T-helper 1 cell treated with Interleukin-12 subunit alpha and Interleukin-12 subunit beta and Interleukin-4 antibody, amounts not matched to agents 30 μg/mL and 1 μg/mL, for 36 hours (primary cell): ENCODE data around the gene USP6.
"Not testable (repeated sequence)": the region's sequence is repeated elsewhere in the genome, so short reads cannot be mapped to it uniquely, and the experiment has no call there.

Experiments used
- H3K27ac Mint-ChIP-seq: one replicate; pipeline ENCODE4 v1.8.0; 2021; ENCODE audit warnings: mild to moderate bottlenecking, mixed read lengths
- H3K27me3 Mint-ChIP-seq: one replicate; pipeline ENCODE4 v1.8.0; 2021; ENCODE audit warnings: low read depth, mixed read lengths
- H3K36me3 Mint-ChIP-seq: one replicate; pipeline ENCODE4 v1.8.0; 2021; ENCODE audit warnings: low read depth, mixed read lengths
- H3K4me1 Mint-ChIP-seq: one replicate; pipeline ENCODE4 v1.8.0; 2021; ENCODE audit warnings: low read depth, mixed read lengths
- H3K4me3 Mint-ChIP-seq: one replicate; pipeline ENCODE4 v1.8.0; 2021; ENCODE audit warnings: mild to moderate bottlenecking, moderate library complexity, mixed read lengths
- H3K9me3 Mint-ChIP-seq: one replicate; pipeline ENCODE4 v1.8.0; 2021; ENCODE audit warnings: mixed read lengths

The USP6 gene

GRCh38 chr17:5136580-5137412, 21.0 kb downstream of the USP6 start:
- H3K4me1 Mint-ChIP-seq, H3K36me3 Mint-ChIP-seq, H3K27me3 Mint-ChIP-seq, H3K9me3 Mint-ChIP-seq, H3K27ac Mint-ChIP-seq, H3K4me3 Mint-ChIP-seq: not testable (repeated sequence)

- not testable (repeated sequence) for H3K4me1 Mint-ChIP-seq, H3K36me3 Mint-ChIP-seq, H3K9me3 Mint-ChIP-seq, H3K4me3 Mint-ChIP-seq, H3K27ac Mint-ChIP-seq, H3K27me3 Mint-ChIP-seq
Observed at GRCh38 chr17:5137511-5138197, 21.8 kb downstream of the USP6 start.

- H3K4me3 Mint-ChIP-seq, H3K4me1 Mint-ChIP-seq, H3K27me3 Mint-ChIP-seq, H3K27ac Mint-ChIP-seq, H3K36me3 Mint-ChIP-seq, H3K9me3 Mint-ChIP-seq: not testable (repeated sequence)
Observed at GRCh38 chr17:5138198-5138544, 22.3 kb downstream of the USP6 start.

- Mint-ChIP-seq H3K9me3 (no peaks in the 10 kb centered on the region), H3K36me3 (no peaks in the 10 kb centered on the region), H3K4me1 (no peaks in the 10 kb centered on the region), H3K27me3 (no peaks in the 10 kb centered on the region), H3K4me3 (no peak overlapping the region), H3K27ac (no peak overlapping the region)
Observed at GRCh38 chr17:5138616-5139457, 23.0 kb downstream of the USP6 start.

- Mint-ChIP-seq H3K36me3 (no peaks in the 10 kb centered on the region), H3K4me3 (no peak overlapping the region), H3K4me1 (no peaks in the 10 kb centered on the region), H3K27me3 (no peaks in the 10 kb centered on the region), H3K9me3 (no peaks in the 10 kb centered on the region), H3K27ac (no peak overlapping the region)
Observed at GRCh38 chr17:5139458-5139732, 23.6 kb downstream of the USP6 start.

GRCh38 chr17:5142877-5143276, 27.0 kb downstream of the USP6 start:
- H3K27me3 Mint-ChIP-seq, result peaks cover 15% of the 10 kb centered on the region

GRCh38 chr17:5146122-5146521, 30.3 kb downstream of the USP6 start:
- H3K4me3 Mint-ChIP-seq, H3K36me3 Mint-ChIP-seq, H3K9me3 Mint-ChIP-seq, H3K4me1 Mint-ChIP-seq, H3K27ac Mint-ChIP-seq: not testable (repeated sequence)
- peaks cover 19% of the 10 kb centered on the region for H3K27me3 Mint-ChIP-seq

More at GRCh38 chr17:5142877-5143276, 27.0 kb downstream of the USP6 start:
- not testable (repeated sequence) for H3K4me1 Mint-ChIP-seq, H3K27ac Mint-ChIP-seq, H3K4me3 Mint-ChIP-seq, H3K36me3 Mint-ChIP-seq, H3K9me3 Mint-ChIP-seq

- H3K9me3 Mint-ChIP-seq, H3K36me3 Mint-ChIP-seq, H3K4me1 Mint-ChIP-seq, H3K4me3 Mint-ChIP-seq, H3K27ac Mint-ChIP-seq: not testable (repeated sequence)
- peaks cover 19% of the 10 kb centered on the region for H3K27me3 Mint-ChIP-seq
Observed at GRCh38 chr17:5160702-5161101, 44.9 kb downstream of the USP6 start.

GRCh38 chr17:5161793-5162192, 46.0 kb downstream of the USP6 start:
- H3K27ac Mint-ChIP-seq, H3K4me1 Mint-ChIP-seq, H3K36me3 Mint-ChIP-seq, H3K4me3 Mint-ChIP-seq, H3K9me3 Mint-ChIP-seq: not testable (repeated sequence)
- peaks cover 19% of the 10 kb centered on the region for H3K27me3 Mint-ChIP-seq

GRCh38 chr17:5164436-5164835, 48.6 kb downstream of the USP6 start:
- Mint-ChIP-seq H3K27me3 (peaks cover under 1% of the 10 kb centered on the region), H3K9me3 (peaks cover 4% of the 10 kb centered on the region), H3K4me1 (no peaks in the 10 kb centered on the region), H3K27ac (no peak overlapping the region), H3K36me3 (no peaks in the 10 kb centered on the region), H3K4me3 (no peak overlapping the region)

- H3K27ac Mint-ChIP-seq, H3K9me3 Mint-ChIP-seq, H3K36me3 Mint-ChIP-seq, H3K27me3 Mint-ChIP-seq, H3K4me1 Mint-ChIP-seq, H3K4me3 Mint-ChIP-seq: not testable (repeated sequence)
Observed at GRCh38 chr17:5165791-5166564, 50.1 kb downstream of the USP6 start.

GRCh38 chr17:5175027-5175426, 59.2 kb downstream of the USP6 start:
- Mint-ChIP-seq H3K9me3 (peaks cover 48% of the 10 kb centered on the region), H3K36me3 (peaks cover 19% of the 10 kb centered on the region)
- not testable (repeated sequence) for H3K4me1 Mint-ChIP-seq, H3K4me3 Mint-ChIP-seq, H3K27me3 Mint-ChIP-seq, H3K27ac Mint-ChIP-seq

GRCh38 chr17:5179003-5179402, 63.2 kb downstream of the USP6 start:
- no peaks in the 10 kb centered on the region for H3K4me1 Mint-ChIP-seq
- no peak overlapping the region for H3K27ac Mint-ChIP-seq
- no peak overlapping the region for H3K4me3 Mint-ChIP-seq
- H3K36me3 Mint-ChIP-seq, result peaks cover 50% of the 10 kb centered on the region
- H3K27me3 Mint-ChIP-seq, result no peaks in the 10 kb centered on the region
- peaks cover 67% of the 10 kb centered on the region for H3K9me3 Mint-ChIP-seq

GRCh38 chr17:5181509-5182305, 65.9 kb downstream of the USP6 start:
- Mint-ChIP-seq H3K36me3 (peaks cover 55% of the 10 kb centered on the region), H3K4me3 (no peak overlapping the region), H3K27me3 (no peaks in the 10 kb centered on the region), H3K27ac (no peak overlapping the region), H3K4me1 (no peaks in the 10 kb centered on the region), H3K9me3 (peaks cover 69% of the 10 kb centered on the region)
